ENCODE data around the gene ZBTB9.
A peak's percentile ranks its signal among the peaks of the same experiment; 100 is the strongest.

Gene ZBTB9

GRCh38 chr6:33420491-33421343 is 33.7 kb upstream of the ZBTB9 start:
- TF ChIP-seq ZFX (IDR thresholded peaks at IDR 0.05) = no peak
- no peak for TF ChIP-seq CTCF (conservative IDR thresholded peaks at IDR 0.05)
- H3K27ac ChIP-seq = no peak overlapping the region

GRCh38 chr6:33421344-33421643 is 33.1 kb upstream of the ZBTB9 start:
- no peak overlapping the region for H3K27ac ChIP-seq
- TF ChIP-seq CTCF (conservative IDR thresholded peaks at IDR 0.05) = no peak
- no peak for TF ChIP-seq ZFX (IDR thresholded peaks at IDR 0.05)

GRCh38 chr6:33423777-33424176 is 30.6 kb upstream of the ZBTB9 start:
- TF ChIP-seq CTCF (conservative IDR thresholded peaks at IDR 0.05) = no peak
- no peak for TF ChIP-seq ZFX (IDR thresholded peaks at IDR 0.05)
- H3K27ac ChIP-seq = no peak overlapping the region

DNA sequence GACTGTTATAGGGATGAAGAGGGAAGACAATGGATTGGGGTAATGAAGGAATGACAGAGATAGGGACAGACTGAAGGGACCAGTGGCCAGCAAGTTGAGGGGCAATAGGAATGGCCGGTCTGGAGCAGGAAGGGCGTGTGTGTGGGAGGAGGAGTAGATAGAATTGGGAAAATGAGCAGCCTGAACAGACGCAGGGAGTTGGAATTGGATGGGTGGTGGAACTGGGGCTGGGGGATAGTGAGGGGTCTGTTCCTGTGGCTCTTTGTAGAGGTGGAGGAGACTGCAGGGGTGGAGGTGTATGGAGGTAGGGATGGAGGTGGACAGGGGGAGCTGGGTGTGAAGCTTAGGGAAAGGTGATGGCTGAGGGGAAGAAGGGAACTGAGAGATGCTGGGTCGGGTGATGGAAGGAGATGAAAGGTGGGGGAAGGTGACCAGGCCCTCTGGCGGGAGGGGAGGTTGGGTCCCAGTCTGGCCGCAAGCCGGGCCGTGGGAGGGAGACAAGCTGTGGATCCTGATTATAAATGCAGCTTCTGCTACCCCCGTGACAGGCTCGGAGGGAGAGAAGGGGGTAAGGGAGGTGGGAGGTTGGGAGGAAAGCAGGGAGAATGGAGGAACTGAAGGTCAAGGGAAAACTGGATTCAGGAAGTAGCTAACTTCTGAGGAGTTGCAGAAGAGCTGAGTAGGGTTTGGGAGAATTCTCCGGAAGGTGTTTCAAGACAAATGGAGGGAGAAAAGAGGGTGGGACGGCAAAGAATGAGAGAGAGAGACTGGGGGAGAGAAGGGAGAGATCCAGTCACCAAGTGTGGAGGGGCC is 29.3 kb upstream of the ZBTB9 start:
- TF ChIP-seq CTCF (conservative IDR thresholded peaks at IDR 0.05) = no peak
- no peak for TF ChIP-seq ZFX (IDR thresholded peaks at IDR 0.05)
- peak overlapping the region; percentile 85 for H3K27ac ChIP-seq

DNA sequence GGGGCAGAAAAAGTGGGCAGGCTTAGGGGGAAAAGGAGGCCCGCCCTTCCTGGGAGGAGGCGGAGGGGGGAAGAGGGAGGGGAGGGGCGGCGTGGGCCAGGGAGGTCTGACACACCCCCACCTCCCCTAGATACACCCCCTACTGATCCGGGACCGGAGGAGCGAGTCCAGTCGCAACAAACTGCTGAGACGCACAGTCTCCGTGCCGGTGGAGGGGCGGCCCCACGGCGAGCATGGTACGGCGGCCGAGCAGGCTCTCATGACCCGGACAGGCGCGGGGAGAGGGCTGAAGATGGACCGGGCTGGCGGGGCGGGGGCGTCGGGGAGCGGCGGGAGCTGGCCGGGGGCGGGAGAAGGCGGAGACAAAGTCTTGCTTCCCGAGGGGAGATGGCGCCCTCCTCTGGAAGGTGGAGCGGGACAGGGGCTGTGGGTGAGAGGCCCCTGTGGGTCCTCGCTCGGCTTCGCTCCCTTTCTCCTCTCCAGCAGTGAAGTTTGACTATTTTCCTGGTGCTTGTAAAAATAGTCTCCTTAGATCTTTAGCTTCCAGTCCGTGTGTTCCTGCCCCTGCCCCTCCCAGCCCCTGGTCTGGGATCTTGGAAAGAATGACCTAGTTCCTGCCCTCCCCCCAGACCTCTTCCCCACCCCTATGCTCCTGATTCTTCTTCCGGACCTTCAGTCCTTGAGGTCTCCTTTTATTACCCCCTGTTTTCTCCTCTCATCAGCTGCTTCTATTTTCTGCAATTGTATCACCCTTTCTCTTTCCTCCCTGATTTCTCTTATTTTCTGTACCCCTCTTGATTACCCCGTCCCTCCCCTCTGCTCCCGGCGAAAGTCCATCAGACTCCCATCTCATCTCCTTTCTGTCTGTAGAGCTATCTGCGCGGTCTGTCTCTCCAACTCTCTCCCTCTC is 28.5 kb upstream of the ZBTB9 start:
- H3K27ac ChIP-seq = peak overlapping the region; percentile 85
- TF ChIP-seq ZFX (IDR thresholded peaks at IDR 0.05) = no peak
- peak; percentile 68 for TF ChIP-seq CTCF (conservative IDR thresholded peaks at IDR 0.05)

GRCh38 chr6:33426590-33427511 is 27.5 kb upstream of the ZBTB9 start:
- peak overlapping the region; percentile 85 for H3K27ac ChIP-seq
- TF ChIP-seq ZFX (IDR thresholded peaks at IDR 0.05) (no peak), CTCF (conservative IDR thresholded peaks at IDR 0.05) (no peak)
